Stimulated activated CD4-positive, alpha-beta T cell treated with anti-CD3 and anti-CD28 coated beads, Interleukin-12 subunit alpha, Interleukin-12 subunit beta, amount 100 ng/mL, for 24 hours (primary cell): ENCODE results near the gene NSMCE1.

Experiments
- DNase-seq, 2 experiments: peaks; one replicate each; pipeline ENCODE4 v3.0.0-alpha.2; 2020; ENCODE audit warnings: low read depth in 2 of 2

The NSMCE1 gene

GRCh38 chr16:27243725-27244362 is 24.7 kb downstream of the NSMCE1 start:
- DNase-seq: no peak

- DNase-seq: no peak
Observed at GRCh38 chr16:27242868-27243590, 25.5 kb downstream of the NSMCE1 start.

GRCh38 chr16:27242398-27242797 is 26.2 kb downstream of the NSMCE1 start:
- DNase-seq: no peak

GRCh38 chr16:27241658-27242057 is 26.9 kb downstream of the NSMCE1 start:
- DNase-seq: no peak

GRCh38 chr16:27240948-27241531 is 27.5 kb downstream of the NSMCE1 start:
- DNase-seq: no peak

GRCh38 chr16:27239906-27240655 is 28.5 kb downstream of the NSMCE1 start:
- DNase-seq: no peak

- no peak for DNase-seq
Observed at GRCh38 chr16:27239026-27239425, 29.5 kb downstream of the NSMCE1 start.

- DNase-seq: no peak
Observed at GRCh38 chr16:27238591-27238990, 30.0 kb downstream of the NSMCE1 start.

GRCh38 chr16:27238016-27238587 is 30.5 kb downstream of the NSMCE1 start:
- DNase-seq: no peak

- peak; percentile 71 for DNase-seq
Observed at GRCh38 chr16:27237219-27238015, 31.2 kb downstream of the NSMCE1 start.

- DNase-seq: no peak
Observed at GRCh38 chr16:27236635-27237218, 31.8 kb downstream of the NSMCE1 start.

- DNase-seq: no peak
Observed at GRCh38 chr16:27235938-27236245, 32.7 kb downstream of the NSMCE1 start.

GRCh38 chr16:27235055-27235937 is 33.3 kb downstream of the NSMCE1 start:
- DNase-seq: peak; percentile 48 to 65

- DNase-seq: no peak
Observed at GRCh38 chr16:27234603-27235002, 34.0 kb downstream of the NSMCE1 start.

GRCh38 chr16:27234171-27234570 is 34.4 kb downstream of the NSMCE1 start:
- DNase-seq: no peak

GRCh38 chr16:27233731-27234130 is 34.8 kb downstream of the NSMCE1 start:
- no peak for DNase-seq

- no peak for DNase-seq
Observed at GRCh38 chr16:27232901-27233625, 35.5 kb downstream of the NSMCE1 start.

GRCh38 chr16:27232061-27232900 is 36.3 kb downstream of the NSMCE1 start:
- DNase-seq: peak; percentile 22 to 63
